ENCODE results near the gene CECR2.

The CECR2 gene

DNA sequence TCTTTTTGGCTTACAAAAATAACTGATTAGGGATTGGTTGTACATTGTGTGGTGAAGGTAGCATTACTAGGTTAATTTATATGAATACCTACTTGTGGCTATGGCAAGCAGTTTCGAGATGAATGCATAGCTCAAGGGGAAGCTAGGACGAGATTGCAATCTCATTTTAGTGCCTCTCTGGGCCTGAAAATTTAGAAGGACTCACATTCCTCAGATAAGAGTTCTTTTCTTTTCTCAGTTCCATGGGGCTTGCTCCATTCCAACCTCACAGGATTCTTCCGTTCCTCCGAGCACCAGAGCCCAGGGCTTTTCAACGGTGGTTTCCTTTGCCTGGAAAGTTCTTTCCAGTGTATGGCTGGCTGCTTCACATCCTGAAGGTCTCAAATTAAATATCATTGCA, 82.1 kb downstream of the CECR2 start:
- no peak for DNase-seq (ENCODE audit: low read depth, low spot score)

DNA sequence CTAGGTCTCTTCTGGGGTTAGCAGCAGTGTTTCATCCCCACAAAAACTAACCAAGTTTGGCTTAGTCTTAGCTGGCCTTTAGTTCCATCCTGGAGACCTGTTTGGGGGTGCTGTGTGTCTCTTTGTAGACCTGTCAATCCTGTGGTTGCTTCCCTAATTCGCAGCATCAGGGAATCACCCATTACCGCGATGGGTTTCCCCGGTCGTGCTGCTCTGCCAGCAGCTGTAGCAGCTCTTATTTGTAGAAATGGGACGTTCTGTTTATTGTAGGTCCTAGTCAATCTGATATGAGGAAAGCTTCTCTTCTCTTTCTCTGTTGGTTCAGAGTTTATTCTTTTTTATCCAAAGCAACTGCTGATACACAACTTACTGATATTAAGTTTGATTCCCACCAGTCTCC, 91.6 kb downstream of the CECR2 start:
- DNase-seq (ENCODE audit: low read depth, low spot score) = no peak

DNA sequence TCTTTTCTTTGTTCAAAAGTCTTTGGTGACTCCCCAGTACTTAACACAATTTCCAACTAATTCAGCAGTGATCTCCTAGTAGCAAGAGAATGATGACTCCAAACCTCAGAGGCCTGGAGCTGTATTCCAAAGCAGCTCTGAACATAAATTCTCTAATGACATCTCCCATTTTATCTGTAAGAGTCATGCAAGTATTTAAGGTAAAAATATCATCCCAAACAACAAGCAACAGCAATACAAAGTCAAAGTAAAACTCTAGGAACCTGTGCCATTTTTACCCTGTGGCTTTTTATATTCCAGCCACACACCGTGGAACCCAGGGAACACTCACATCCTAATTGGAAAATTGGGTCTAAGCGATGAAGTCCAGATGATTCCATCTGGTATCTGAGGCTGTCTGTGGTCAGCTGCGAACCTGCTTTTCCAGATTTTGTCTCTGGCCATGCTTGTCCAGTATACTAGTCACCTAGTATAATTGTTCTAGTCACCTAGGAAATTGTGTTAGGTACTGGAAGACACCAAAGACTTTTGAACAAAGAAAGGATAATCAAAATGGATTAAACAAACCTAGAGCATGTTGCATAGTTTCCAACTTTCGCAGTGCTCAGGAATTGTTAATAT, 101.7 kb downstream of the CECR2 start:
- DNase-seq (ENCODE audit: low read depth, low spot score) = no peak

DNA sequence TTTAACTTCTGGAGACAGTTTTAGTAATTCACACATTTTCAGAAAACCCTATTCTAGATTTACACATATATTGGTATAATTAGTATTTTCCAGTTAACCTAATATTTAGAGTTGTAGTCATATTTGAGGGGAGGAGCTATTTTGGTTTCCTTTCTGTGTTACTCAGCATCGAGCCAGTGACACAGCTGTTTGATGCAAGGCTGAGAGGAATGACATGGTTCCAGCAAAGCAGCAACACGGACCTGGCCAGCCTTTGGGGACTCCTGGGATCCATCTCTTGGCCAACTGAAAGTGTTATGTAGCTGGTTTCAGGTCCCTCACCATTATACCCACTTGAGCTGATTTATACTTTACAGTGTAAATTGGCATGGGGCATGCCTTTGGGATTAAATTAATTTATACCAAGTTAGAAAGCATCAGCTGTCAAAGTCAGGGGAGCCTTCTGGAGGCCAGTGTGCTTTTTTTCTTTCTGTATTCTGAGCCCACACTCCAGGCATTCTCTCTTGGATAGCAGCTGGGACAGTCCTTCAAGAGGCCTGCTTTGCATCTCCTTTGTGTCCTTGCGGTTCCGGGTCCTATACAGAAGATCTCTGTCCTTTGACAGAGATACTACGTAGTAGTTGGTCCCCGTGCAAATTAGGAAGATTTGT, 102.8 kb downstream of the CECR2 start:
- DNase-seq (ENCODE audit: low read depth, low spot score) = no peak

DNA sequence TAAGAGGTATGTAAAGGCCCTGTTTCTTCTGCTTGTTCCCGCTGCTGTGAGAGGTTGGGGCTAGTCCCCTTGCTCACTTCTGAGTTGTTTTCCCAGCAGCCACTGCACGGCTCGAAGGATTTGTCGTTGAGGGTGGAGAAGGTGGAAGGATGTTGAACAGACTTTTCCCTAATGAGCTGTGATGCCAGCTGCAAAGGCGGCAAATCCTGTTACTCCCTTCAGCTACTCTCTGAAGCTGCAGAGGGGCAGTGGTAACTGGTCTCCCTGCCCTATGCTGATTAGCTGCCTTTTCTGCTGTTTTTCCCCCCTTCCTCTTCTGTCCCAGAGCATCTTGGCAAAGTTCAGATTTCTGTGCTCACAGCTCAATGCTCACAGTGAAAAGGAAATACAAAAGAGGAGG, 103.7 kb downstream of the CECR2 start:
- DNase-seq (ENCODE audit: low read depth, low spot score) = no peak

DNA sequence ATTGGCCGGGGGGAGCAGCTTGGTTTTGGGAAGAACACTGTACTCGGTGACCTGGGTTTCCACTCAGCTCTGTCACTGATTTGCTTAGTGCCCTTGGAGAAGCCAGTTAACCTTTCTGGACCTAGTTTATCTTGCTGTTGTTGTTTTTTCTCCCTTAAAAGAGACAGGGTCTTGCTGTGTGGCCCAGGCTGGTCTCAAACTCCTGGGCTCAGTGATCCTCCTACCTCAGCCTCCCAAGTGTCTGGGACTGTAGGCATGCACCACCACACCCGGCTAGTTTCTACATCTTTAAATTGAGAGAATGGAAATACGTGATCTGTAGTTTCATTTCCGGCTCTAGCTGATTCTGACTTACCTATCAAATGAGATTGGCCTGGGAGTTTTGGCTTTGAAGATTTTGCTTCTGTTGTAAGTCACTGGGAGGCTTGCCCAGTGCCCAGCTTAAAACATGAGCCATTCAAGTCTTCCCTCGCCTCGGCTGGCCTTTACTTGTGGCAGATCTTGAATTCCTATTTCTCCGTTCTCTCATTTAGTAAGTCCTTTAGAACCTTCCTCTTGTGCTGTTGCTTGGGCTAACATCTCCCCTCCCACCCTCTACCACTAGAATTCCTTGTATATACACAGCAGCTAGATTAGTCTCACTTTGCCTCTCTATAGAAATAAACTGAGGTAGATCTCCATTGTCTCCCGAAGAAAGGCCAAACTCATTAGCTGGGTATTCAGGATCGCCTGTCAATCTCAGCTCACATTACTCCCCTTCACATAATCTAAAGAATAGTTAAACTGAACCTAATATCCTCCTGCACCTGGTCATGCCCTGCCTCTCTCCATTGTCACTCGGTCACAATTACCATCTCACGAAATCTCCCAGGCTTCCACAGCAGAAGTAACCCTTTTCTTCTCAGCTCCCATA, 106.3 kb downstream of the CECR2 start:
- no peak for DNase-seq (ENCODE audit: low read depth, low spot score)

DNA sequence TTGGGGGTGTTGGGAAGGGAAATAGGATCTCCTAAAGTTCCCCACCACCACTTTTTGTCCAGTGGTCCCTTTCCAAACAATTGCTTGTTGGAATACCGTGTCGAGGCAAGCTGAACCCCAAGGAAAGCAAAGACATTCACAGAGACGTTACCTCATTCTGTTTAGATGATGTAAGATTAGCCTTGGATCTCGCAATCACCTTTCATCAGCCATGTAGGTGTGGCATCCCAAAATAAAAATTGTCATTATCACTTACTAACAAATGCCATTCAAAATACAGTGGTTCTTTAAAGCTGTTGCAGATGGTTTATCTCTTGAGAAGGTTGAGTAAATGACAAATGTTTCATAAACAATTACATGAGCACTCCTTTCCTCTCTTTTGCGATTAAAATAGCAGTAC, 107.6 kb downstream of the CECR2 start:
- DNase-seq (ENCODE audit: low read depth, low spot score) = no peak

DNA sequence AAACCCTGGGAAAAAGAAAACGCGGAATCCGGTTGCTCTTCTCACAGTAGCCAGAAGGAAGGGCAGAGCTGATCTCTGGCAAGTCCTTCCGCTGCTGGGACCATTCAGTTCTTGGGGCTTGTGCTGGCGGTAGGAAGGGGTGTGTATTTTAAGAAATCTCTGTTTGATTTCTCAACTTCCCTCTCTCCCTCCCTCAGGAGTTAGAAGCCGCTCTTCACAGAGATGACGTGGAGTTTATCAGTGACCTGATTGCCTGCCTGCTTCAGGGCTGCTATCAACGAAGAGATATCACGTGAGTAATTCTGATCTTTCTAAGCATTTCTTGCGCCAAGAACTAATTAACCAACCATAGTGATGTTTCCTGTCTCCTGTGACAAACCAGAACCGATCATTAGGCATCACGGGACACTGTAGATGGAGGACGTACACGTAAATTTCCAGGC, 108.2 kb downstream of the CECR2 start:
- no peak for DNase-seq (ENCODE audit: low read depth, low spot score)

DNA sequence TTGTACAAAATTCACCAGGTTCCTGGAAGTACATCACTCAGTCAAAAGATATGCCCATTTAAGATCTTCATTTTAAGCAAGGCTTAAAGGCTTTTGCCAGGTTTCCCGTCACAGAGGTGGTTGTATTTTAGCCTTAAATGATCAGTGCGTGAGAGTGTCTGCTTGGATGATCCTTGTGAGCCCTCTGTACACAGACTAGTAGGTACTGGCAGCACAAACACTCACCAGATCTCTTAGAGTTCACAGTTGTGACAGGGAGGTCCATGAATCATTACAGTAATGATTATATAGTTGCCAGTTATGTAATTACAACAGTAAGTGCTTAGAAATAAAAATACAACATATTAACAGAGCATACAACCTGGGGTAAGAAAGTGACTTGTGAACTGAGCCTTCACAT, 109.9 kb downstream of the CECR2 start:
- no peak for DNase-seq (ENCODE audit: low read depth, low spot score)

DNA sequence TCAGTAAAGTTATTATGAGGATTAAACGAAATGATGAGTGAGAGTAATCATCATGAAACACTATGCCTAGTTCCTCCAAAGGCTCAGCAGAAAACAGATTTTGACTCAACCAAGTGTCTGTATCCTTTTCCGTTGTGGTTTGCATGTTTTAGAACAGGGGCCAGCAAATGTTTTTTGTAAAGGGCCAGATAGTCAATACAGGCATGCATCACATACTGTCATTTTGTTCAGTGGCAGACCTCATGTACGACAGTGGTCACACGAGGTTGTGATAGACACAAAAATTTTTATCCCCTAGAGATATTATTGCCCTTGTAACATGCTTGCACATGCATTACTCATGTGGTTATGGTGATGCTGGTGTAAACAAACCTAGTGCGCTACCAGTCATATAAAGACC, 112.2 kb downstream of the CECR2 start:
- DNase-seq (ENCODE audit: low read depth, low spot score) = no peak

DNA sequence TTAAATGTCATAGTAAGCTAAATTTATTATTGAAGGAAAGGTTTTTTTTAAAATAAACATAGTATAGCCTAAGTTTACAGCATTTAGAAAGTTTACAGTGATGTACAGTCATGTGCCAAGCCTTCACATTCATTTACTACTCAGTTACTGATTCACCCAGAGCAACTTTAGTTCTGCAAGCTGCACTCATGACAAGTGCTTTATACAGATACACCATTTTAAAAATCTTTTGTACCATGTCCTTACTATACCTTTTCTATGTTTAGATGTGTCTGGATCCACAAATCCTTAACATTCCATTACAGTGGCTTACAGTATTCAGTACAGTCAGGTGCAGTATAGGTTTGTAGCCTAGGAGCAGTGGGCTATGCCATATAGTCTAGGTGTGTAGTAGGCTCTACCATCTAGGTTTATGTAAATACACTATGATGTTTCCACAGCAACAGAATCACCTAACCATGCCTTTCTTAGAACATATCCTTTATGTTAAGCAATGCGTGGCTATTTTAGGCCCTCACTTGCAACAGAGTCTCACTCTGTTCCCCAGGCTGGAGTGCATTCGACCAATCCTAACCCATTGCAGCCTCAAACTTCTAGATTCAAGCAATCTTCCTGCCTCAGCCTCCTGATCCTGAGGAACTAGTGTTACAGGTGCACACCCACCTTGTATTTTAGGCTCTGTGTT, 114.6 kb downstream of the CECR2 start:
- no peak for DNase-seq (ENCODE audit: low read depth, low spot score)

DNA sequence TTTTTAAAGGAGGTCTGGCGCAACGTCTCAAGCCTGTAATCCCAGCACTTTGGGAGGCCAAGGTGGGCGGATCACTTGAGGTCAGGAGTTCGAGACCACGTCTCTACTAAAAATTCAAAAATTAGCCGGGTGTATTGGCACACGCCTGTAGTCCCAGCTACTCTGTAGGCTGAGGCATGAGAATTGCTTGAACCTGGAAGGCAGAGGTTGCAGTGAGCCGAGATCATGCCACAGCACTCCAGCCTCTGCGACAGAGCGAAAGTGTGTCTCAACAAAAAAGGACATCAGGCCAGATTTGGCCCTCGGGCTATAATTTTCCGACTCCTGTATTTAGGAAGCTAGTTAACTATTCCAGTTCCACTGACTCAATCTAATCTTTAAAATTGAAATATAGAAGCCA, 115.3 kb downstream of the CECR2 start:
- DNase-seq (ENCODE audit: low read depth, low spot score) = no peak

DNA sequence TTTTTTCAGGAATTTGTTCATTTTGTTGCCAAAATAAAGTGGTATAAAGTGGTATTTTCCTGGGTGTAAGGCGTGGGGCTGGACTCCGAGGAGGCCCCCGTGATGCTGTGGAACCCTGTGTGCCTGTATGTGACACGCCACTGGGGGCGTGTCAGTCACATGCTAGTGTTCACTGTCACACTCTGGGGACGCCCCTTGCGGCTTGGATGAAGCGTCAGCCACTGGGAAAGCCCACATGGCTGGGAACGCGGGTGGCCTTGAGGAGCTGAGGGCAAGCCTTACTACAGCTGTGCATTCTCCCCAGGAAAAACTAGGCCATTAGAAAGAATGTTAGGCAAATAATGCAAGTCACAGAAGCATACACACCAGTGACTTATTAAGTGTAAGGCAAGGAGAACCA, 117.1 kb downstream of the CECR2 start:
- no peak for DNase-seq (ENCODE audit: low read depth, low spot score)

DNA sequence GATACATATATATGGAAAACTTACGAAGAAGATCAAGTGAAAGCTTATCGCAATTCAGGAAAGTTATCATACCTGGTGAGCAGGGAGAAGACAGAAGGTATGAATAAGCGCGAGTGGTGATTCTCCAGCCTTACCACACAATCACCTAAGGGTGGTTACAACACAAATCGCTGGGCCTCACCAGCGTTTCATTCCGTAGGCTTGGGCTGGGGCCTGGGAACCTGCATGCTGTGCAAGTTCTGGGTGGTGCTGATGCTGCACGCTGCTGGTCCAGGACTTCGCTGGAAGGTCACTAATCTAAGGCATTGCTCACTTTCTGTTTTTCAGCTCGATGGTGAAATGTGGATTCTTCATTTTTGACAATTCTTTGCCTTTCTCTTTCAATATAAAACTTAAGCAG, 117.5 kb downstream of the CECR2 start:
- no peak for DNase-seq (ENCODE audit: low read depth, low spot score)

DNA sequence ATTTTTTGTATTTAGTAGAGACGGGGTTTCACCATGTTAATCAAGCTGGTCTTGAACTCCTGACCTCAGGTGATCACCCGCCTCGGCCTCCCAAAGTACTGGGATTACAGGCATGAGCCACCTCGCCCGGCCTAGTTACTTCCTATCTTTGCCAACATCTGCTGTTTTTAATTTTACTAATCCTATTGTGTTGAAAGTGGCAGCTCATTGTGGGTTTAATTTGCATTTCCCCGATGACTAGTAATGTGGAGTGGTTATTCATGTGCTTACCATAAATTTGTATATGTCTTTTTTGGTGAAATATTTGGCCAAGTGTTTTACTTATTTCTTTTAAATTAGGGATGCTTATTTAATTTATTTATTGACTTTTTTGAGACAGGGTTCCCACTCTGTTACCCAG, 119.8 kb downstream of the CECR2 start:
- no peak for DNase-seq (ENCODE audit: low read depth, low spot score)

DNA sequence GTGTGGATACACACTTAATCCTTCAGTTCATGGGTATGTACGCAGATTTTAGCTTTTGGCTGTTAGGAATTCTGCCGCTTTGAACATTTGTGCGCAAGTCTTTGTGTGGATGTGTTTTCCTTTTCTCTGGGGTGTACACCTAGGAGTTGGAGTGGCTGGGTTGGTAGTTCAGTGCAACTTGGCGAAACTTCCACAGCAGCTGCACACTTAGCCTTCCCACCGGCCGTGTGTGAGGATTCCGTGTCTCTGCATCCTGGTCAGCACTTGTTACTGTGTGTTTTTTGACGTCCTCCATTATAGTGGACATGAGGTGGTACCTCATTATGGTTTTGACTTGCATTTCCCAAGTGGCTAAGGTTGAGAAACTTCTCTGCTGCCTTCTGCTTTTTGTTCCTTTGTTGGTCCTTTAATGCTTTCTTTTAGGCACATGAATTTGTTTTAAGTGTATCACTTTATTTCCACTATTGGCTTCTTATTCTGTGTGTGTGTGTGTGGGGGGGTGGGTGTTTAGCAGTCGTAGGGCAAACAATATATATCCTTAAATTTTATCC, 121.9 kb downstream of the CECR2 start:
- no peak for DNase-seq (ENCODE audit: low read depth, low spot score)

DNA sequence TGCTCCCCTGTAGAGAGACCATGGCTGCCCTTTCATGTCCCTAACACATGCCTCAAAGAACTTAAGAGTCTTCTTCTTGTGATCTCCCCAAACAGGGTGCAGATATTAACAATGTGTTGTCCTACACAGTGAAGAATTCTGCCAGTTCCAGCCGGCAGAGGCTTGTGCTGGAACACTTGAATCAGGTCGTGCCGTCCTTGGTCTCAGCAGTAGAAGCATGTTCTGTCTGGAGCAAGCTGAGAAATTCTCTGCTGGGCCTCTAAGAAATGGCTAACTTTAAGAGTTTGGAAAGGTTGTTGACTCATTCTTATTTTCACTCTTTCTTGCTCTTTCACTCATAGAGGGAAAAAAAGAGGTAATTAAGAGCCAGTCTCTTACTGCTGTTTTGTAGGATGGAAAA, 123.0 kb downstream of the CECR2 start:
- no peak for DNase-seq (ENCODE audit: low read depth, low spot score)

DNA sequence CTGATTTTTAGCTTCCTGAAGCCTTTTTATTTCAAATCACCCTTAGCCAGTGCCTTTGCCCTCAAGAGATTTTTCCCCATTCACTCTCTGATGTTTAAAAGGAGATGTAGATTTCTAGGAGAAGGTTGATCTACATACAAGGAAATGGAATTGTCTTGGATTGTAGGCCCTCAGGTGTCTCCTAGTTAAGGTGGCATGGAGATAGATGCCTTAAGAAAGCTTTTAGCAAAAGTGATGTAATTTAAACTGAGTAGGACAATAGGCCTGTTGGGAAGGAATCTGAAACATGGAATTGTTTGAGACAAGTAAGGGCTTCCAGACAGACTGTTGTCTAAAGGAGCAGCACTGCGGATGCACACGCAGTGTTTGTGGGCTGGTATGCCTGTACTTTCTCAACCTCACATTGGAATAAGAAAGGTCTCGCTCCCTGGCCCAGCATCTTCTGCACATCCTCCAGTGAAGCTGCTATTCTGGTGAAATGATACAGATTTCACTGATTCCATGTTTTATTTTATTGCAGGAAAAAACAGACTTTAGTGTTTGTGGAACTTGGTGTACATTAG, 124.2 kb downstream of the CECR2 start:
- DNase-seq (ENCODE audit: low read depth, low spot score) = no peak

DNA sequence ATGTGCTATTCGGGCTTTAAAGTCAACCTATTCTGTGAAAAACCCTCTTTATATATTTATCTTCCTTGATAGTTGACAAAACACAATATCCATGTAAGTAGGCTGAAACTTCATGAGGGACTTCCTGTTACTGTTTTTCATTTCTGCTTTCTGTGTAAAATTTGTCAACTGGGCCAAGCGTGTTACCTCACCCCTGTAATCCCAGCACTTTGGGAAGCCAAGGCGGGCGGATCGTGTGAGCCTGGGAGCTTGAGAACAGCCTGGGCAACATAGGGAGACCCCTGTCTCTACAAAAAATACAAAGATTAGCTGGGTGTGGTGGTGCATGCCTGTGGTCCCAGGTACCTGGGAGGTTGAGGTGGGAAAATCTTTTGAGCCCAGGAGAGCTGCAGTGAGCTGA, 127.6 kb downstream of the CECR2 start:
- no peak for DNase-seq (ENCODE audit: low read depth, low spot score)

DNA sequence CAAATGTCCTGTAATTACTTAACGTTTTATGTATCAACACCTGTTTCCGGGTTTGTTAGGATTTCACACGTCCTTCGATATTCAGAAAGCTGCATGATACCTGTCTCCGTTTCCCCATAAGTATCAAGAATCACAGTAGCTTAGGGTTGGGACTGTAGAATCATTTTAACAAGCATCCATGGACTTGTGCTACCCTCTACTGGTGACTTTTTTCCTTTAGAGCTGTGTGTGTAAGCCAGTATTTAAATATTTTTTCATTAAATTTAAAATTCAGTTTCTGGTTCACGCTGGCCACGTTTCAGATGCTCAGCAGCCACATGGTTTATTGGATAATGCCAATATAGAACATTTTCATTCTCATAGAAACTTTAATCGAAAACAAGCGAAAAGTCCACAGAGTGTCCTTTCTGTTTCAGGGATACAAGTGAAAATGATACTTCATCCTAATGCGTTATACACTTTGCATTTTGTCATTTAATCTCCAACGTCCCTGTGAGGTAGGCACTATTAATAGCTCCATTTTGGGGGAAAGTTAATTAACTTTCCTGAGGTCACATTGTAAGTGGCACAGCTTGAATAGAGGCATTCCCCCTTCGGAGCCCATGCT, 132.5 kb downstream of the CECR2 start:
- no peak for DNase-seq (ENCODE audit: low read depth, low spot score)

DNA sequence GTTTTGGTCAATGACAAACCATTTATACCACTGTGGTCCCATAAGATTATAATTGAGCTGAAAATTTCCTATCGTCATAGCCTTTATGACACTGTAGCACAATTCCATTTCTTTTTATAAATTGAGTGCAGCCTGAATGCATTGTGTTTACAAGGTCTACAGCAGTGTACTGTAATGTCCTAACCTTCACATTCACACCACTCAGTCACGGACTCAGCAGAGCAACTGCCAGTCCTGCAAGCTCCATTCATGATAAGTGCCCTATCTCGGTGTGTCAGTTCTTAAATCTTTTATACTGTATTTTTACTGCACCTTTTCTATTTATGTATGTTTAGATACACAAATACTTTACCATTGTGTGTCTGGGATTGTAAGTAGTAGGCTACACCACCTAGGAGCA, 138.8 kb downstream of the CECR2 start:
- no peak for DNase-seq (ENCODE audit: low read depth, low spot score)
